ENCODE results near the gene SGK1. TPM values are rescaled to one million over a fixed set of nuclear protein-coding genes. Genes with fewer than 3 reads are reported as not detected.
"Not testable (repeated sequence)": the region's sequence is repeated elsewhere in the genome, so short reads cannot be mapped to it uniquely, and the experiment has no call there.

Gene SGK1
- total RNA-seq, 1 donor from 2014 or later, result 175 TPM

GRCh38 chr6:134307870-134308269, 10.0 kb downstream of the SGK1 start:
- H3K4me3 ChIP-seq (ENCODE audit: low read depth, low read length), result no peak overlapping the region
- DNase-seq (ENCODE audit: low read depth), result no peak
- TF ChIP-seq CTCF (conservative IDR thresholded peaks at IDR 0.05; ENCODE audit: low read depth, low read length), result no peak

DNA sequence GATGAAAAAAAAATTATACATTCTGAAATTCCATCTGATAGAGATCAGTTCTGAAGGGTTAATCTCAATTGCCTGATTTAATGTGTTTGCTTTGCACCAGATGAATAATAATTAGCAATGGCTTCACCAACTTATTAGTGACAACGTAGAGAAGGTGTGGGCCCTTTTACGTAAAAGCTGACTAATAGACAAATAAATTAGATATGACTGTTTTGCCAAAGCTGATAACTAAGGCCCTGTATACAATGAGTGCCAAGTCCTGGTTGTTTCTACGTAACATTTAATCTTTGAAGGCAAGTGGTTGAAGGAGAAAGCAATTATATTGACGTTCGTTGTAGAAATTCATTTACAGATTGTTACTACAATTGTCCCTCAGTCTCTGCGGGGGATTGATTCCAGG, 10.8 kb downstream of the SGK1 start:
- TF ChIP-seq CTCF (conservative IDR thresholded peaks at IDR 0.05; ENCODE audit: low read depth, low read length), result no peak
- no peak overlapping the region for H3K4me3 ChIP-seq (ENCODE audit: low read depth, low read length)
- DNase-seq (ENCODE audit: low read depth), result no peak

DNA sequence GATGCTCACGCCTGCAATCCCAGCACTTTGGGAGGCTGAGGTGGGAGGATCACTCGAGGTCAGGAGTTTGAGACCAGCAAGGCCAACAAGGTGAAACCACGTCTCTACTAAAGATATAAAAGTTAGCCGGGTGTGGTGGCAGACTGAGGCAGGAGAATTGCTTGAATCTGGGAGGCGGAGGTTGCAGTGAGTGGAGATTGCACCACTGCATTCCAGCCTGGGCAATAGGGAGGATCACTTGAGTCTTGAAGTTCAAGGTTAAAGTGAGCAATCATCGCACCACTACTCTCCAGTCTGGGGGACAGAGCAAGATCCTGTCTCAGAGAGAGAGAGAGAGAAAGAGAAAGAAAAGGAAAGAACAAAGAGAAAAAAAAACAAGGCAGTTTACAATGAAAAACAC, 13.5 kb downstream of the SGK1 start:
- not testable (repeated sequence) for H3K4me3 ChIP-seq (ENCODE audit: low read depth, low read length); DNase-seq (ENCODE audit: low read depth)

- H3K4me3 ChIP-seq (ENCODE audit: low read depth, low read length), result no peak overlapping the region
- DNase-seq (ENCODE audit: low read depth), result no peak
- TF ChIP-seq CTCF (conservative IDR thresholded peaks at IDR 0.05; ENCODE audit: low read depth, low read length), result no peak
Measured at GRCh38 chr6:134303891-134304290, 14.0 kb downstream of the SGK1 start.

- no peak for DNase-seq (ENCODE audit: low read depth)
- no peak overlapping the region for H3K4me3 ChIP-seq (ENCODE audit: low read depth, low read length)
- TF ChIP-seq CTCF (conservative IDR thresholded peaks at IDR 0.05; ENCODE audit: low read depth, low read length), result no peak
Measured at GRCh38 chr6:134299236-134299635, 18.7 kb downstream of the SGK1 start.

DNA sequence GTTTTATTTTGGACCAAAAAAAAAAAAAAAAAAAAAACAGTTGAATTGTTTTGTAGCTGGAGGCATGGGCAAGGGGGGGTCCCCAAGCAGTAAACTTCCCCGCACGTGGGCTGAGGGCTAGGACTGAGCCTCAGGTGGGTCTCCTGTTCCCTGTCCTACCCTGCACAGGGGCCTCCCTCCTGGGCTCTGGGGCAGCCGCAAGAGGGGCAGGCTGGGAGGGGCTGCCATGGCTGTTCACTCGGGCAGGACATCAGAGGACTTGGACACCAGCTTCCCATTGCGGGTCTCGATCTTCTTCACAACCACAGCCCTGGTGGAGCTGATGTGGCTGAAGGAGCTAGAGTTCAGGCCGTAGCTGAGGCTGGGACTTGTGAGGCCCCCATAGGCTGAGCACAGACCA, 21.1 kb downstream of the SGK1 start:
- no peak overlapping the region for H3K4me3 ChIP-seq (ENCODE audit: low read depth, low read length)
- no peak for TF ChIP-seq CTCF (conservative IDR thresholded peaks at IDR 0.05; ENCODE audit: low read depth, low read length)
- no peak for DNase-seq (ENCODE audit: low read depth)

- TF ChIP-seq CTCF (conservative IDR thresholded peaks at IDR 0.05; ENCODE audit: low read depth, low read length), result no peak
- peak; percentile 68 for DNase-seq (ENCODE audit: low read depth)
- H3K4me3 ChIP-seq (ENCODE audit: low read depth, low read length), result no peak overlapping the region
Measured at GRCh38 chr6:134295953-134296553, 21.9 kb downstream of the SGK1 start.

Data from epithelial cell of proximal tubule (primary cell).